CD4-positive, alpha-beta T cell treated with Interferon gamma for 1 hour (primary cell): Measurements from ENCODE around the gene MFAP3.
"Not testable (repeated sequence)": the region's sequence is repeated elsewhere in the genome, so short reads cannot be mapped to it uniquely, and the experiment has no call there.

Experiments used
- DNase-seq: peaks from one replicate; pipeline ENCODE4 v3.0.0-alpha.2; 2020

Gene MFAP3

DNA sequence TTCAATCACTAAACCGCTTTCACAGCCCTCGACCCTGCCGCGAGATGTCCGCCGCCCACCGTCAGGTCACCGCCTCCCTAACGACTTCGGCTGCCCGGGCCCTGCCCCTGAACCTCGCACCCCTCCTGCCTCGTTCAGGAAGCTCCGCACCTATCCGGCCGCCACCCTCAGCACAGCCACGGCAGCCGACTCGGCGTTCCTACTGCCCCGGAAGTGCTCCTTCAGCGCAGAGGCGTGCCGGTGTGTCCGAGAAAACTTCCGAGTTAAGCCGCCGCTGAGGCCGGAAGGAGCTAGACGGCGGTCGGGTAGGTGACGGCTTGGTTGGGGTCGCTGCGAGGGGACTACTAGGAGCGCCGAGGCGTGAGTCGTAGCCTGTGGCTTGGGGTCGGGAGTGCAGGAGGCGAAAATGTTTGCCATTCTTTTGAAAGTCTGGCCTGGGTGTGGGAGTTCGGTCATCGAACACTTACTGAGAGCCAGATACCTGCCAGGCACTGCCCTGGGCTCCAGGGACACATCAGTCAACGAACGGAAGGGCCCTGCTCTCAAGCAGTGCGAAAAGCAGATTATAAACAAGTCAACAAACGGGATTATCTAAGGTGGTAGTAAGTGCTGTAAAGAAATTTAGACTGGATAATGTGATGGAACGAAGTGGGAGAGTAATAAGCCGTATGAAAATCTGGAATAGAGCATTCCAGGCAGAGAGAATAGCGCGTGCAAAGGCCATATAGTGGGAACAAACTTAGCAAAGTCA is at the start of gene MFAP3, which contains the start of gene FAM114A2:
Gene MFAP3 (plus strand): TSS at position 261 of the 751 bp plus-strand sequence. CDS start 10,756 bp downstream, outside the sequence.
Gene FAM114A2 (minus strand): TSS at position 204 of the 751 bp plus-strand sequence. CDS start 3,957 bp downstream, outside the sequence.
- DNase-seq, result peak; percentile 87

DNA sequence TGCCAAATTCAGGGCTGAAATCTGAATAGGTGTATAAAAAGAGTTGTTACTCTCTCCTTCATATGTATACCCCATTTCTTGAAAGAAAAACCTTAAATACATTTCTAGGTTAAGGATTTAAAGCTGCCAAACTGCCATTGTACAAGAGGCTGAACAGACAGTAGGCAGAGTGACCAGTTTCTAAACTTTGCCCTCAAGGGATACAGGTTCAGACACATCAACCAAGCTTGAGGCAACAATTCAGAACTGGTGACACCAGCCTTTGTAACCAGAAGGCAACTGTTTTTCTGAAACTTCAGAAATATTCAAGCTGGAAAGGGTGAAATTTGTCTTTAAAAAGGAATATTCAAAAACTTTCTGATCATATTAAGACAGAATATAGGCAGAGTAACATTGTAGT is 47.6 kb upstream of the MFAP3 start:
- no peak for DNase-seq

DNA sequence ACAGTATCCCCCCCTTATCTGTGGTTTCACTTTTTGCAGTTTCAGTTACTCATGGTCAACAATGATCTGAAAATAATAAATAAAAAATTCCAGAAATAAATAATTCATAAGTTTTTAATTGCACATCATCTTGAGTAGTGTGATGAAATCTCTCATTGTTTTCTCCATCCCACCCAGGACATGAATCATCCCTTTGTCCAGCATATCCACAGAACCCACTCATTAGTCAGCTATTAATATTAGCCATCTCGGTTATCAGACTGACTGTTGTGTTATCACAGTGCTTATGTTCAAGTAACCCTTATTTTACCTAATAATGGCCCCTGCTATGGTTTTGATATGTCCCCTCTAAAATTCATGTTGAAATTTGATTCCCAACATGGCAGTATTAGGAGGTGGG is 40.8 kb upstream of the MFAP3 start:
- DNase-seq, result no peak

DNA sequence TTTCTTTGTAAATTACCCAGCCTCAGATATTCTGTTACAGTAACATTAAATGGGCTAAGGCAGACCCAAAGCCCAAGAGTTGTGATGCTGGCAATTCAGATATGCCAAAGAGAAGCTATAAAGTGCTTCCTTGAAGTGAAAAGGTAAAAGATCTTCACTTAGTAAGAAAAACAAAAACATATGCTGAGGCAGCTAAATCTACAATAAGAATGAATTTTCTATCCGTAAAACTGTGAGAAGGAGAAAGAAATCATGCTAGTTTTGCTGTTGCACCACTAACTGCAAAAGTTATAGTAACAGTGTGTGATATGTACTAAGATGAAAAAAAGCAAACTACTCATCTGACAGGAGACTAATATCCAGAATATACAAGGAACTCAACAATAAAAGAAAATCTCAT is 40.0 kb upstream of the MFAP3 start:
- no peak for DNase-seq

DNA sequence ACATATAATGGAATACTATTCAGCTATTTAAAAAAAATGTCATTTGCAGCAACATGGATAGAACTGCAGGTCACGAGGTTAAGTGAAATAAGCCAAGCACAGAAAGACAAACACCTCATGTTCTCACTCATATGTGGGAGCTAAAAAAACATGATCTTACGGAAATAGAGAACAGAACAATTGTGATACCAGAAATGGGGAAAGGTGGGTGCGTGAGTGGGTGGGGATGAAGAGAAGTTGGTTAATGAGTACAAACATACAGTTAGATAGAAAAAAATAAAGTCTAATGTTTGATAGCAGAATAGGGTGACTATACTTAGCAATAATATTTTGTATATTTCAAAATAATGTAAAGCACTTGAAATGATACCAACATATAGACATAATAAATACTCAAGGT is 38.8 kb upstream of the MFAP3 start:
- DNase-seq, result no peak

DNA sequence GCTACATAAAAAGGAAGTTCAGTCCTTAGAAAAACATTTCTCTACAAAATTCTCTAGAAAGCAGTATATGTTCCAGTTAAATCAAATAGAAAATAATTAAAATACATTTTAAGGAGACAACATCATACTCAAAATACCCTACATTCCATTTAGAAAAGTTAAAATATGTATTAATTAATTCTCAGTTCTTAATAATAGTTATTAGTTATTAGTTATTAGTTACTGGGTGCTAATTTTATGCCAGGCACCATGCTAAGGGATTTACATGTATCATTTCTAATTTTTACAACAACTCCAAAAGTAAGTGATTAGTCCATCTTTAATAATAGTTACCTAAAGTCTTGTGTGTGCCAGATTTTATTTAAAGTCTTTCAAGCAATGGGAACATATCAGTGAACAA is 38.1 kb upstream of the MFAP3 start:
- DNase-seq, result no peak

DNA sequence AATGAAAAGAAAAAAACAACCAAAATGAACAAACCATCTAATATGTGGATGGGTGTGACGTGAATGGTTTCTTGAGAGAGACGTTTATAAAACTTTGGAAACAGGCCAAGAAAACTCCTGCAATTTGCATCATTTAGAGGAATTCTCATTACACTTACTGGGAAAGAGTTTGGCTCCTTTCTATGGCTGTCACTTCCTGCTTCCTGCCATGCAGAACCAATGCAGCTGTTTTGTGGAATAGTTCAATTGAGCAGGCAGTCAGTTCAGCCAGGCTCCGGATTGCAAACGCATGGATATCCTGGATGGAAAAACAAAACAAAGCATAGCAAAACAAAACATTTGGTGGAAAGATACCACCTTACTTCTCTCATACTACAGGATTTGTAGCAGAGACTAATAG is 36.7 kb upstream of the MFAP3 start:
- no peak for DNase-seq

DNA sequence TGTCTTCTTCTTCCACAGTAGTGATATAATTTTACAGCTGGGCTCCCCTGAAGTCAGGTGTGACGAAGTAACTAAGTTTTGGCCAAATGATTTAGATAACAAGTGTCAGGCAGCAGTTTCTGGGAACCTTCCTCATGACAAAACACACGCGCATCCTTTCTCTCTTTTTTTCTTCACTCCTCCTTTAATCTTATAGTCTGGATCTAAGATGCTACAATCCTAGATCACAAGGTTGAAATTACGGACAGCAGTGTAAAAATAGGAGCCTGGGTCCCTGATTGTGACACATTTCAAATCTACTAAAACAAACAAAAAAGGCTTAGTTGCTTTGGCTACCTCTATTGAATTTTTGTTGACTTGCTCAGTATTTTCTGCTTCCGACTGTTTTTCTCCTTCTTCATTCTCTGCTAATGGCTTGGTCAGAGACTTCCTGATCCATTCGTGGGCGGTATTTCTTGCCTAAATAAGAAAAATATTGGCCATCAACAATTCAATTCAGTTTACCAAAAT is 36.2 kb upstream of the MFAP3 start:
- no peak for DNase-seq

DNA sequence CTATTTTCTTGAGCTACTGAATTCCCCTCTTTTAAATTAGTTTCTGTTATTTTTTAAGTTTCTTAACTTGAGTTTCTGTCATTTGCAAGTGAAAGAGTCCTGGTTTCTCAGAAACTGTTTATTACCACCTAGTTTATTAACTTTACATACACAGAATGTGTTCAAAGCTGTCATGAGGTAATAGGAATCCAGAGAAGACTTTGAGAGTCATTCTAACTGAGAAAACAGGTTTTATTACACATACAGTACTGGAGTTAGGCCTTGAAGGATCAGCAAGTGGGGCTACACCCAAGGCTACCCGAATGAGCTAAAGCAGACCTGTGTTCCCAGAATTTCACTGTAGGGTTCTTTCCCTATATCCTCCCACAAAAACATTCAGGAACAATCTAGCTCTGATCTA is 33.1 kb upstream of the MFAP3 start:
- DNase-seq, result no peak

DNA sequence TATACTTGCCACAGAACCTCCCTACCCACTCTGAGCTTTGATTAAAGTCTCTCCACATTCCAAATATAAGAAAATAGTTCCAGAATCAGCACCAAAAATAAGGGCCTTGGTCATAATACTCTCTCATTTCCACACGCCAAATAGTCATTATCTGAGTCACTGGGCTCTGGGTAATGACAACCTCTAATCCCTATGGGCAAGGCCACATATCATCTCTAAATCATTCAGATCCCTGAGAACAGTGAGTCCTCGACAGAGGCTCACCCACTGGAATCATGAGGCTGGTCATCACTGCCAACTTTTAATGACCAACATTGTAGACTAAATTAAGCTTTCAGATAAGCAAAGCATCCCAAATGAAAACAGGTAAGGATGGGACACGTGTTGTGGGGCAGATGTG is 28.1 kb upstream of the MFAP3 start:
- no peak for DNase-seq

DNA sequence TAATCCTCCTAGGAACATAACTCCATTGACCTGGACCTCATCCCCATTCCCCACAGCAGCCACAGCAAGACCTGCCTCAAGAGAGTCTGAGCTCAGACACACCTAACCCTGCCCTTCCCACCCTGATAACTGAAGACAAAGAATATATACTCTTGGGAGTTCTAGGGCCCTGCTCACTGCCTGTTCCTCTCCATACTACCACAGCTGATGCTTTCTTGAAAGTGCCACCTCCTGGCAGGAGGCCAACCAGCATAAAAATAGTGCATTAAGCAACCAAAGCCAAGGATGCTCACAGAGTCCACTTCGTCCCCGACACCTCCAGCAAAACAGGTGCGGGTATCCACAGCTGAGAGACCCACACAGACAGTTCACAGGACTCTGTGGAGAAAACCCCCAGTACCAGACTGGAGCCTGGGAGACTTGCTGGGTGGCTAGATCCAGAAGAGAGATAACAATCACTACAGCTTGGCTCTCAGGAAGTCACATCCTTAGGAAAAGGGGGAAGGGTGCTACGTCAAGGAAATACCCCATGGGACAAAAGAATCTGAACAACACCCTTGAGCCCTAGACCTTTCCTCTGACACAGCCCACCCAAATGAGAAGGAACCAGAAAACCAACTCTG is 23.6 kb upstream of the MFAP3 start:
- no peak for DNase-seq

DNA sequence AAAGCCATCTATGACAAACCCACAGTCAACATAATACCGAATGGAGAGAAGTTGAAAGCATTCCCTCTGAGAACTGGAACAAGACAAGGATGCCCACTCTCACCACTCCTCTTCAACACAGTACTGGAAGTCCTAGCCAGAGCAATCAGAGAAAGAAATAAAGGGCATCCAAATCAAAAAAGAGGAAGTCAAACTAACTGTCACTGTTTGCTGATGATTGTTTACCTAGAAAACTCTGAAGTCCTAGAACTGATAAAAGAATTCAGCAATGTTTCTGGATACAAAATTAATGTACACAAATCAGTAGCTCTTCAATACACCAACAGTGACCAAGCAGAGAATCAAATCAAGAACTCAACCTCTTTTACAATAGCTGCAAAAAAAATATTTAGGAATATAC is 19.8 kb upstream of the MFAP3 start:
- not testable (repeated sequence) for DNase-seq

DNA sequence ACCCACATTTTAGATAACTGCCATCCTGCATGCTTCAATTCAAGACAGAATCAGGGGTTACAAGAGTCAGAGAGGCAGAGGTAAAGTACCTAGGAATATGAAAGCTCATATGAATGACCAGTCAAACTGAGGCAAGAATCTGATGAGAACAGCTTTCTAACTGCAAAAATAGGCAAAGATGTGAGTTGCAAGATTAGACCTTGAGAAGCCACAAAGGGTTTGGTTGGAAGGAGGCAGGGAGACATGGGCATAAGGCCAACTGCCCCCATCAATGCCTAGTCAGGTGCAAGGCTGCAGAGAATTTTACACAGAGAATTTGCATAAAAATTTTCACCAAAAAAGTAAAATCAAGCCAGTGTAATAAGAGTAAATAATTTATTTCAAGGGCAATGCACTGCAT is 12.8 kb upstream of the MFAP3 start:
- no peak for DNase-seq

DNA sequence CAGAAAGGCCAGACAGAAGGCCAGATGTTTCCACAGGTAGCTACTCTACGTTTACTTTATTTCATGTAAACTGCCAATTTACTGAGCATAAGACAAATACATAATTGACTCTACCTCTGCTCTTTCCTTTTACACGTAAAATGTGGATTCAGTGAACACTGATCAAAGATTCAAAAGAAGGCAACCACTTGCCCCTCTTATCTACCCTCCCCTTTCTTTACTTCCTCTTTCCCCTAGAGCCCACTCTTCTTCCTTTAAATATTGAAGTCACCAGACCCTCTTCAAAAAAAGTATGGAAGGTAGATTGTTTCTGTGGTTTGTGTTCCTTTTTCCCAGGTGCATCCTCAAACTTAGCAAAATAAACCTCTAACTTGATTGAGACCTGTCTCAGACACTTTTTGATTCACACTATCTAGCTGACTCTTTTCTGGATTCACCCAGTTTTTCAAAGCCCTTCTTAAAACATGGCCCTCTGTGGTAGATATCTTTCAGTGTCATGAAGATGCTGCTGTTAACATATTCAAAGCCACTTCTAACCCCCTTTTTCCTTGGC is 6.8 kb upstream of the MFAP3 start:
- DNase-seq, result no peak

DNA sequence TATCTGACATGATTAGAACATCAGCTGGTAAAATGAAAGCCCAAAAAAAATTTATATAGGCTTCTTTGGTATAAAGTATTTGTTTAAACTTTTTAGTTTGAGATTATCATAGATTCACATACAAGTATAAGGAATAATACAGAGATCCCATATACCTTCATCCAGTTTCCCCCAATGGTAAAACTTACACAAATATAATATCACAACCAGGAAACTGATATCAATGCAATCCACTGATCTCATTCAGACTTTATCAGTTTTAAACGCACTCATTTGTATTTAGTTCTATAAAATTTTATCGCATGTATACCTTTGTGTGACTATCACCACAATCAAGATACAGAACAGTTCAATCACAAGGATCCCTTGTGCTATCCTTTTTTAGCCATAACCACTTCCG is 3.8 kb upstream of the MFAP3 start:
- no peak for DNase-seq

DNA sequence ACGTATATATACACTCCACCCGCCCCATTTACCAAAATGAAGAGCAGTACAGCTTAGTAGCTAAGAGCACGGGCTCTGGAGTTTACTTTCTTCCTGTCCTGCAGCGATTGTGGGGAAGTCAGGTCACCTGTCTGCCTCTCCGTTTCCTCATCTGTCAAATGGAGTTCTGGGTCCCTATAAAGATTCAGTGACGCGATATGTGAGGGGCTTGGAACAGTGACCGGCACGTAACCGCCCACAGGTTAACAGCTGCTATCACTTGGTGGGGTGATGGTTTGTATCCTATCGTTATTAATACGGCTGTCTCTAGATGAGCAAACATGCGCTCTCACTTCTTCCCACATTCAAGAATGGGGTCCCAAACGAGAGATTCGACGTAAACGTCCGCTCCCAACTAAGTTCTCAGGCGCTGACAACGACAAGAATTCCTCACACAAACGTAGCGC is 483 bp upstream of the MFAP3 start:
- DNase-seq, result peak; percentile 38

DNA sequence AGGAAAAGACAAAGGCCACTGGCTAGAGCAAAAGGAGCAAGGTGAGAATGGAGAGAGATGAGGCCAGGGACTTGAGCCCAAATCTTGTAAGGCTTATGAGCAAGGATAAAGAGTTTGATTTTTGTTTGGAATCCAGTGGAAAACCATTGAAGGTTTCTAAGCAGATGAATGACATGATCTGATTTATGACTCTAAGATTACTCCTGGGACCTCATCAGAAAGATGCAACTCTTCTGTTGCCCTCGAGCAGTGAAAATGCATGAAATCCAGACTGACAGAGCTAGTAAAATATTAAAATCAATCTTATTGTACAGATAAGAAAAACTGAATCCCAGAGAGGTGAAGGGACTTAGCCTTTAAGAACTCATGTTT is 677 bp downstream of the MFAP3 start:
- DNase-seq, result no peak

DNA sequence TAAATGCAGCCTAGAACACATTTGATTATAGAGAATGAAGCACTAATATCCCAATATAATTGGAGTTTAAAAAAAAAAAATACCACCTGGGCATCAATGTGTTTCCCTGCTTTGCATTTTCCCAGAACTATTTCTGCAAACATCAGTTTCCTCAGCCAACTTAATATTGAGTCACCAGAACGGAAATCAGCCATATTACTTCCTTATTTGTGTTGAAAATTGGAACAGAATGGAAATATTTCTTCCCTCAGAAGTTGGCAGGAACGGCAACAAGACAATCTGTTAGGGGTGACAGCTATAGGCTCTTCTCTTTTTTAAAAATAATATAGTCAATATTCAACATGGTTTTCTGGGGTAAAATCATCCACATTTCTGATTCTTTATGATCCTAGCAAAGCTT is 4.0 kb downstream of the MFAP3 start:
- no peak for DNase-seq

DNA sequence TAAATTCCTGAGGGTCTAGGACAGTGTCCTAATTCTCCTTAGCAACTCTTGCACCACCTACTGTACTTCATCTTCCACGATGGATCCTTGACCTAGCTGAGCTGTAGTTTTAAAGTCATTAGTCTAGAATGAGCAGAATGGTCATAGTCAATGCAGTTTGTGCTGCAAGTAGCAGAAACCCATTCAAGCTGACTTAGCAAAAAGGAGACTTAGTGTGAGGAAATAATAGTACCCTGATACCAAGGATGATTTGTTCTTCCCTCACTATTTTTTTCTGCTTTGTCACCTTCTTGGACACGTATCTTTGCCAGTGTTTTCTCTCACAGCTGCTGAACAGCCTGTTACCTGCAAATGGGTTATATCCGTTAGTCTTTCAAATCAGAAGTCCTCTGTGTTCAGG is 5.3 kb downstream of the MFAP3 start:
- no peak for DNase-seq

DNA sequence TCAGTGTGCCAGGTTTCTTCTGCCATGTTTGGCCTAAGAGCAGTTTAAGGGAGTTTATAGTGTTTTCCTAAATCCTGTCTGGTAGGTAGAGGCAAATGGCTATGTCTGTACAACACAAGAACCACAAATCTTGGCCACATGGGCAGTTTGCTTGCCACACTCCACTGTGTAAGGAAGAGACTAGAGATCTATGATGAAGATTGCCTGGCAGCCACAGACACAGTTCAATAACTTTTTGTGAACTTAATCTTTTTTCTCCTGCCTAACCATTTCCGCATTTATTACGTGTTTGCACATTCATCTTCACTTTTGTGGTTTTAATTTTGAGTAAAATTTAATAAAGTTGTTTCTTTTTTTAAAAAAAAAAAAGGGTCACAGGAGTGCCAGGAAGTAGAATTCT is 5.8 kb downstream of the MFAP3 start:
- no peak for DNase-seq

DNA sequence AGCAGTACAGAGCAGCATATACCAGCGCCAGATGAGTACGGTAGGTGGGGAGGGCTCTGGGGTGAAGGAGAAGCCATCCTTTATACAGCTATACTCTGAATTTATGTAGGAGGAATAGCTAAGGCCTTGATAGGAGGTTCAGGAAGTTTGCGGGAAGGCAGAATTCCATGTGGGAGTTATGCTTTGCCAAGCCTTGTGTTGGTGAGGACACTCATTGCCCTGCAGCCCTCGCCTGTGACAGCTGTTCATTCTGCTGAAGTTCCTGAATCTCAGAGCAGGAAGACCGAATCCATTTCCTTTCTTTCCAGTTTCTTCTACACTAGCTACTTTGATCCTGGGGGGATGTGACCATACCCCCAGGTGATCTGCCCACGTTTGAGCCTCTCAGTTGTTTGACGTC is 7.7 kb downstream of the MFAP3 start:
- DNase-seq, result no peak

DNA sequence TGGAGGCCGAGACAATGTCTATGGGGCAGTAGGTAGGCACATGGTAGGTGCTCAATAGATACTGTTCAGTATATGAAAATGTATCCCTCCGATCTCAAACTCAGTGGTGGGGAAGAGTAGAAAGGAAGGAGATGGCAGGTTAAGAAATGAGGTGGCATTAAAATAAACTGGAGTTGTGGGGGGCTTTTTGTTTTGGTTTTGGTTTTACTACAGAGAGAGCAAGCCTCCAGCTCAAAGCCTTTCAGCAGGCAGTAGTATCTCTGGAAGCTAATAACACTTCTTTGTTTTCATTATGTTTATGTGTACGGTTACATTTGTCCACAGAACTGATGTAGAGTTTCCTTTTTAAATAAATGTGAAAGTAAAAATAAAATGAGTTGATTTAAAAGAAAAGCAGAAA is 8.6 kb downstream of the MFAP3 start:
- no peak for DNase-seq

DNA sequence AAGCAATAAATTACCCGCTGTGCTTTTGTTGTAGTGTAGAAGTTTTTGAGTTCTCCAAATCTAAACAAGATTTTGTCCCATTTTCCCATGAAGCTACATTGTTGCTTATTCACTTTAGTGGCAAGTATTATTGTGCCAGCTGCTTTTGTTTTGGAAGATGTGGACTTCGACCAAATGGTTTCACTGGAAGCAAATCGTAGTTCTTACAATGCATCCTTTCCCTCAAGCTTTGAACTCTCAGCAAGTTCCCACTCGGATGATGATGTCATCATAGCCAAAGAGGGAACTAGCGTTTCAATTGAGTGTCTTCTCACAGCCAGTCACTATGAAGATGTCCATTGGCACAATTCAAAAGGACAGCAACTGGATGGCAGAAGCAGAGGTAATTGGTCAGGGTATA is 10.9 kb downstream of the MFAP3 start:
- DNase-seq, result no peak

DNA sequence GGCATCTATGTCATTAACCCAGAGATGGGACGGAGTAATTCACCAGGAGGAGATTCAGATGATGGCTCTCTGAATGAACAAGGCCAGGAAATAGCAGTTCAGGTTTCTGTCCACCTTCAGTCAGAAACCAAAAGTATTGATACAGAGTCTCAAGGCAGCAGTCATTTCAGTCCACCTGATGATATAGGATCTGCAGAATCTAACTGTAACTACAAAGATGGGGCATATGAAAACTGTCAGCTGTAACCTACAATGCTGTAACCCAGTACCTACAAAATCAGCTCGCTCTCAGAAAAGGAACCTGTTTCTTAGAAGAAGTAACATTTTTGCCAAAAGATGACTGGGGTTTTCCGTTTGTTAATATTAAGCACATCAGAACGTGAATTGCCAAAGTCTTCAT is 14.7 kb downstream of the MFAP3 start:
- no peak for DNase-seq
